PC-3 (cell line): ENCODE data around the gene SLC46A1. TPM values are rescaled to one million over a fixed set of nuclear protein-coding genes. Genes with fewer than 3 reads are reported as not detected.

ENCODE experiments used
- ATAC-seq: fragments of 200-7000 bp; cut with Tn5 transposase; 2 replicates; pipeline ENCODE4 v1.9.1; 2020; ENCODE audit warnings: mild to moderate bottlenecking, moderate library complexity
- BruUV-seq: library from RNA; stranded (reverse); fragments of 400-500 nt; replicated peaks from 2 replicates; lab custom pipeline; 2021; lab: Mats Ljungman, UMichigan
- CTCF ChIA-PET: fragments of 300-600 bp; sonication (Branson Sonifier 250); formaldehyde crosslinking; loops from one replicate; lab custom pipeline; 2022; ENCODE audit warnings: antibody characterized with exemption; lab: Charles Lee
- POLR2A ChIA-PET: fragments of 300-600 bp; sonication (Branson Sonifier 250); formaldehyde crosslinking; loops from one replicate; lab custom pipeline; 2022; ENCODE audit warnings: antibody characterized with exemption; ENCODE audit not compliant: unreplicated experiment; lab: Charles Lee
- DNase-seq: peaks from one replicate; pipeline ENCODE4 v3.0.0-alpha.2; 2015
- H2AFZ ChIP-seq: fragments of 300-600 bp; sonication (generic); 2 replicates; pipeline ENCODE4 v1.6.0; 2016; ENCODE audit warnings: antibody characterized with exemption, low read length
- H3F3A ChIP-seq: fragments of 300-600 bp; sonication (generic); one replicate; pipeline ENCODE4 v1.6.0; 2017; ENCODE audit warnings: antibody characterized with exemption, low read length, control low read depth, mild to moderate bottlenecking; ENCODE audit not compliant: unreplicated experiment
- H3K27ac ChIP-seq: fragments of 300-600 bp; sonication (generic); 2 replicates; pipeline ENCODE4 v1.5.1; 2016; ENCODE audit warnings: mild to moderate bottlenecking, low read length
- H3K27me3 ChIP-seq: fragments of 300-600 bp; sonication (generic); 2 replicates; pipeline ENCODE4 v1.6.1; 2016; ENCODE audit warnings: low read length, mixed read lengths
- H3K36me3 ChIP-seq: fragments of 300-600 bp; sonication (generic); 2 replicates; pipeline ENCODE4 v1.6.1; 2016; ENCODE audit warnings: low read depth, mixed run types, low read length, mixed read lengths
- H3K4me1 ChIP-seq: fragments of 300-600 bp; sonication (generic); 2 replicates; pipeline ENCODE4 v1.5.1; 2016; ENCODE audit warnings: low read length; ENCODE audit not compliant: insufficient read depth
- H3K4me2 ChIP-seq: fragments of 300-600 bp; sonication (generic); 2 replicates; pipeline ENCODE4 v1.6.0; 2016; ENCODE audit warnings: low read length
- H3K4me3 ChIP-seq: fragments of 300-600 bp; sonication (generic); 2 replicates; pipeline ENCODE4 v1.5.1; 2016; ENCODE audit warnings: mild to moderate bottlenecking, low read length, mixed read lengths
- H3K79me2 ChIP-seq: fragments of 300-600 bp; sonication (generic); 2 replicates; pipeline ENCODE4 v1.6.1; 2017; ENCODE audit warnings: low read length, mixed read lengths
- H3K9ac ChIP-seq: fragments of 300-600 bp; sonication (generic); 2 replicates; pipeline ENCODE4 v1.6.0; 2016; ENCODE audit warnings: mild to moderate bottlenecking, low read length
- H3K9me2 ChIP-seq: fragments of 300-600 bp; sonication (generic); replicated peaks from 2 replicates; pipeline ENCODE4 v1.6.1; 2016; ENCODE audit warnings: mixed run types, low read length, mixed read lengths
- H3K9me3 ChIP-seq: fragments of 300-600 bp; sonication (generic); 2 replicates; pipeline ENCODE4 v1.6.1; 2016; ENCODE audit warnings: low read length, mixed read lengths
- H4K20me1 ChIP-seq: fragments of 300-600 bp; sonication (generic); 2 replicates; pipeline ENCODE4 v1.6.1; 2016; ENCODE audit warnings: low read length, mixed read lengths
- EZH2 ChIP-seq: fragments of 300-600 bp; sonication (generic); IDR thresholded peaks from one replicate; pipeline ENCODE4 v1.6.1; 2017; ENCODE audit warnings: antibody characterized with exemption, mild to moderate bottlenecking, low read length; ENCODE audit not compliant: unreplicated experiment
- EZH2phosphoT487 ChIP-seq: fragments of 300-600 bp; sonication (generic); IDR thresholded peaks from 2 replicates; pipeline ENCODE4 v1.6.1; 2018; ENCODE audit warnings: mild to moderate bottlenecking, antibody characterized with exemption, low read length, borderline replicate concordance
- intact Hi-C: fragments of 100-400 bp; cut with micrococcal nuclease; formaldehyde crosslinking; loops from 2 replicates; pipeline ENCODE4 v1.9.0; 2023
- total RNA-seq: library from RNA; depleted of rRNA; stranded (reverse); fragments of >200 nt; gene quantifications from 2 replicates; pipeline ENCODE4 v1.2.3, GENCODE V29; 2014
- TF ChIP-seq, protein P1 (sequence below): fragments of 300-600 bp; sonication (generic); conservative IDR thresholded peaks from 2 replicates; pipeline ENCODE4 v1.5.1; 2017; ENCODE audit warnings: antibody characterized with exemption, low read depth, mild to moderate bottlenecking, low read length

SLC46A1 gene
- total RNA-seq, 1 experiment from 2014 or later: 10.4 TPM

DNA sequence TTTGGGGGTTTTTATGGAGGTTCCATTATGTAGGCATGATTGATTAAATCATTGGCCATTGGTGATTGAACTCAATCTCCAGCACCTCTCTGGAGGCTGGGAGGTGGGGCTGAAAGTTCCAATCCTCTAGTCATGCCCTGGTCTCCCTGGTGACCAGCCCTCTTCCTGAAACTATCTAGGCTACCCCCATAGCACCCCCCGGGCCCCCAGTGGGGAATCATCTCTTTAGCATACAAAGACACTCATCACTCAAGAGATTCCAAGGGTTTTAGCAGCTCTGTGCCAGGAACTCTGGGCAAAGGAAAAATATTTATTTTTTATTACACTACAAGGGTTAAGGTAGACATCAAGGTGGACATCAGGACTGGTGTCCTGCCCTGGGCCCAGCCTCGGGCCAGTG, 10.6 kb downstream of the SLC46A1 start:
- H3K4me3 ChIP-seq: no peak overlapping the region
- ATAC-seq (no peak), DNase-seq (no peak)
- no peak overlapping the region for H3K27ac ChIP-seq
- H3K4me1 ChIP-seq: no peaks in the 10 kb centered on the region
- no peaks in the 10 kb centered on the region for H3K79me2 ChIP-seq
- H3K4me2 ChIP-seq: no peak overlapping the region
- ChIA-PET POLR2A (interaction anchor here (0.6 kb wide), 1 partner anchor 10 kb away, joined by 8 read pairs; no protein-coding TSS in a partner anchor), CTCF (interaction anchor here (0.7 kb wide), 1 partner anchor 25 kb away, joined by 3 read pairs; the partner anchor contains the start of gene VTN)
- no TSS peak for BruUV-seq
- H3K36me3 ChIP-seq: no peaks in the 10 kb centered on the region; the same call in 1 of the 2 replicates
- H2AFZ ChIP-seq: no peak overlapping the region
- intact Hi-C loops: no loop called here
- H3K27me3 ChIP-seq: no peaks in the 10 kb centered on the region
- H3K9me3 ChIP-seq: no peaks in the 10 kb centered on the region
- TF ChIP-seq EZH2 (no peak), EZH2phosphoT487 (no peak)
- TF ChIP-seq, protein P1, sequence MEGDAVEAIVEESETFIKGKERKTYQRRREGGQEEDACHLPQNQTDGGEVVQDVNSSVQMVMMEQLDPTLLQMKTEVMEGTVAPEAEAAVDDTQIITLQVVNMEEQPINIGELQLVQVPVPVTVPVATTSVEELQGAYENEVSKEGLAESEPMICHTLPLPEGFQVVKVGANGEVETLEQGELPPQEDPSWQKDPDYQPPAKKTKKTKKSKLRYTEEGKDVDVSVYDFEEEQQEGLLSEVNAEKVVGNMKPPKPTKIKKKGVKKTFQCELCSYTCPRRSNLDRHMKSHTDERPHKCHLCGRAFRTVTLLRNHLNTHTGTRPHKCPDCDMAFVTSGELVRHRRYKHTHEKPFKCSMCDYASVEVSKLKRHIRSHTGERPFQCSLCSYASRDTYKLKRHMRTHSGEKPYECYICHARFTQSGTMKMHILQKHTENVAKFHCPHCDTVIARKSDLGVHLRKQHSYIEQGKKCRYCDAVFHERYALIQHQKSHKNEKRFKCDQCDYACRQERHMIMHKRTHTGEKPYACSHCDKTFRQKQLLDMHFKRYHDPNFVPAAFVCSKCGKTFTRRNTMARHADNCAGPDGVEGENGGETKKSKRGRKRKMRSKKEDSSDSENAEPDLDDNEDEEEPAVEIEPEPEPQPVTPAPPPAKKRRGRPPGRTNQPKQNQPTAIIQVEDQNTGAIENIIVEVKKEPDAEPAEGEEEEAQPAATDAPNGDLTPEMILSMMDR: no peak
- H3K9ac ChIP-seq: no peak overlapping the region
- no peaks in the 10 kb centered on the region for H3F3A ChIP-seq
- no peaks in the 10 kb centered on the region for H3K9me2 ChIP-seq
- no peaks in the 10 kb centered on the region for H4K20me1 ChIP-seq

DNA sequence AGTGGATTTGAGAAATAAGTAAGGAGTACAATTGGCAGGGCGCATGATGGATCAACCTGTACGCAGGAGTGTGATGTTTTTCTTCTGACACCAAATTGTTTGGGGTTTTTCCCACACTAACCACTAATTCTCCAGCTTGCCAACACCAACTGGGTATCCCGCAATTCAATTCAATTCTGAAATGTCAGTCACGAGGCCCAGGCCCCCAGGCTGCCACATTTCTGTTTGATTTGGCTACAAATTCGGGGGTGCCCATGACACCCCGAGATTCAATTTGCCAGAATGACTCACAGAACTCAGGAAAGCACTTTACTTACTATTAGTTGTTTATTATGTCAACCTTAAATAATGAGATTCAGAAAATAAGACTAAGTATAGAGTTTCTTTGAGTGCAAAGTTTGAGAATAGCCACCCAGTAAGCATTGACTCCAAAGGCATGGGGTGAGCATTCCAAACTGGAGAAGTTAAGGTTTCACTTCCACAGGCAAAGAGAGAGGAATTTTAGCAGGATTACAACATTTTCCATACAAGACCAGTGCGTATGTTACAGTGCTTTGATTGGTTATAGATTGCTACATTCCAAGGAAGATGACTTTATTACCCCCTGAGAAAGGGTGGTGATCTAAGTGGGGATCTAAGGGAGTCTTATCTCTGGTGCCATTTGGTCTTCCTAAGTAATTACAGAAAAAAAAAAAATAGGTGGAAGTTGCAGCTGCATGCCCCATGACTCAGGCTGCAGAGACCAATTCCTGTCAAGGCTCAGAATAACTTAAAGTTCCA, 11.5 kb downstream of the SLC46A1 start:
- CTCF ChIA-PET: interaction anchor here (0.7 kb wide), 1 partner anchor 24 kb away, joined by 3 read pairs; the partner anchor contains the start of gene VTN
- POLR2A ChIA-PET: interaction anchor here (0.6 kb wide), 1 partner anchor 9 kb away, joined by 8 read pairs; no protein-coding TSS in a partner anchor

More for the DNA sequence above, 11.5 kb downstream of the SLC46A1 start:
- no peak overlapping the region for H2AFZ ChIP-seq
- H3K27me3 ChIP-seq: no peaks in the 10 kb centered on the region
- TF ChIP-seq EZH2: no peak
- TF ChIP-seq EZH2phosphoT487: no peak
- TF ChIP-seq, protein P1: no peak
- no peaks in the 10 kb centered on the region for H3K79me2 ChIP-seq
- no peak overlapping the region for H3K9ac ChIP-seq
- H3K4me3 ChIP-seq: no peak overlapping the region
- no peaks in the 10 kb centered on the region; the same call in none of the 2 replicates for H3K36me3 ChIP-seq
- H3K9me2 ChIP-seq: no peaks in the 10 kb centered on the region
- intact Hi-C loops: no loop called here
- H3K4me2 ChIP-seq: no peak overlapping the region
- no peak for ATAC-seq
- no TSS peak for BruUV-seq
- no peaks in the 10 kb centered on the region for H3K9me3 ChIP-seq
- H4K20me1 ChIP-seq: no peaks in the 10 kb centered on the region
- H3K4me1 ChIP-seq: no peaks in the 10 kb centered on the region
- H3K27ac ChIP-seq: no peak overlapping the region
- DNase-seq: no peak
- H3F3A ChIP-seq: no peaks in the 10 kb centered on the region
